ENCODE data around the gene AAGAB. TPM values are rescaled to one million over a fixed set of nuclear protein-coding genes. Genes with fewer than 3 reads are reported as not detected.

AAGAB gene
- polyA plus RNA-seq, 1 donor from 2014 or later = 114 TPM

GRCh38 chr15:67240235-67241131 lies 14.0 kb downstream of the AAGAB start:
- Histone ChIP-seq H2AFZ (ENCODE audit: low read depth, low read length) (no peak overlapping the region), H3K79me2 (replicated peaks; ENCODE audit: insufficient read depth, low read length) (peaks cover 22% of the 10 kb centered on the region), H3K27ac (ENCODE audit: low read length) (no peak overlapping the region), H3K4me3 (ENCODE audit: low read length) (no peak overlapping the region), H3K36me3 (ENCODE audit: insufficient read depth, low read length) (no peaks in the 10 kb centered on the region), H3K4me2 (ENCODE audit: low read length) (no peak overlapping the region), H4K20me1 (ENCODE audit: insufficient read depth) (no peaks in the 10 kb centered on the region), H3K9ac (ENCODE audit: low read length) (no peak overlapping the region), H3K27me3 (ENCODE audit: insufficient read depth, low read depth, low read length) (no peaks in the 10 kb centered on the region), H3K9me3 (ENCODE audit: low read length) (no peaks in the 10 kb centered on the region), H3K9me2 (ENCODE audit: insufficient read depth, low read length) (no peaks in the 10 kb centered on the region), H3F3A (ENCODE audit: insufficient read depth, low read length, poor library complexity, severe bottlenecking) (no peaks in the 10 kb centered on the region)
- TF ChIP-seq REST (IDR thresholded peaks at IDR 0.05; ENCODE audit: borderline replicate concordance) = no peak
- TF ChIP-seq TAF1 (IDR thresholded peaks at IDR 0.05; ENCODE audit: low read depth) = no peak
- TF ChIP-seq POLR2AphosphoS5 (IDR thresholded peaks at IDR 0.05) = no peak
- TF ChIP-seq CTCF (IDR thresholded peaks at IDR 0.05; ENCODE audit: poor library complexity, severe bottlenecking) = peak; percentile 68
- TF ChIP-seq EP300 (conservative IDR thresholded peaks at IDR 0.05; ENCODE audit: poor library complexity, severe bottlenecking) = no peak
- TF ChIP-seq EZH2 (IDR thresholded peaks at IDR 0.05; ENCODE audit: borderline replicate concordance, insufficient read depth, low read length, poor library complexity, severe bottlenecking) = no peak
- TF ChIP-seq SMC3 (conservative IDR thresholded peaks at IDR 0.05; ENCODE audit: poor library complexity) = peak; percentile 73
- peak; percentile 74 for TF ChIP-seq RAD21 (conservative IDR thresholded peaks at IDR 0.05)

- Histone ChIP-seq H3F3A (ENCODE audit: insufficient read depth, low read length, poor library complexity, severe bottlenecking) (no peaks in the 10 kb centered on the region), H3K9me2 (ENCODE audit: insufficient read depth, low read length) (no peaks in the 10 kb centered on the region), H3K36me3 (ENCODE audit: insufficient read depth, low read length) (peaks cover 9% of the 10 kb centered on the region)
Measured at GRCh38 chr15:67232591-67232990, 21.9 kb downstream of the AAGAB start.

More at GRCh38 chr15:67232591-67232990, 21.9 kb downstream of the AAGAB start:
- no peaks in the 10 kb centered on the region for H4K20me1 ChIP-seq (ENCODE audit: insufficient read depth)
- H3K4me3 ChIP-seq (ENCODE audit: low read length) = no peak overlapping the region
- no peak overlapping the region for H3K4me2 ChIP-seq (ENCODE audit: low read length)
- no peak overlapping the region for H2AFZ ChIP-seq (ENCODE audit: low read depth, low read length)
- no peak for TF ChIP-seq POLR2AphosphoS5 (IDR thresholded peaks at IDR 0.05)
- no peak for TF ChIP-seq SMC3 (conservative IDR thresholded peaks at IDR 0.05; ENCODE audit: poor library complexity)
- TF ChIP-seq EP300 (conservative IDR thresholded peaks at IDR 0.05; ENCODE audit: poor library complexity, severe bottlenecking) = no peak
- TF ChIP-seq CTCF (IDR thresholded peaks at IDR 0.05; ENCODE audit: poor library complexity, severe bottlenecking) = no peak
- TF ChIP-seq EZH2 (IDR thresholded peaks at IDR 0.05; ENCODE audit: borderline replicate concordance, insufficient read depth, low read length, poor library complexity, severe bottlenecking) = no peak
- TF ChIP-seq REST (IDR thresholded peaks at IDR 0.05; ENCODE audit: borderline replicate concordance) = no peak
- no peaks in the 10 kb centered on the region for H3K27me3 ChIP-seq (ENCODE audit: insufficient read depth, low read depth, low read length)
- no peak overlapping the region for H3K9ac ChIP-seq (ENCODE audit: low read length)
- peaks cover 1% of the 10 kb centered on the region for H3K79me2 ChIP-seq (replicated peaks; ENCODE audit: insufficient read depth, low read length)
- no peaks in the 10 kb centered on the region for H3K9me3 ChIP-seq (ENCODE audit: low read length)
- H3K27ac ChIP-seq (ENCODE audit: low read length) = no peak overlapping the region

All from neural cell (in vitro differentiated cells).